ENCODE results near the gene ANKRD55. TPM values are rescaled to one million over a fixed set of nuclear protein-coding genes. Genes with fewer than 3 reads are reported as not detected.

The ANKRD55 gene
- total and polyA plus RNA-seq, 2 donors (not counting 3 experiments of a cell fraction or from before 2014, with no cell fraction given) = 1.4 to 2.1 TPM

DNA sequence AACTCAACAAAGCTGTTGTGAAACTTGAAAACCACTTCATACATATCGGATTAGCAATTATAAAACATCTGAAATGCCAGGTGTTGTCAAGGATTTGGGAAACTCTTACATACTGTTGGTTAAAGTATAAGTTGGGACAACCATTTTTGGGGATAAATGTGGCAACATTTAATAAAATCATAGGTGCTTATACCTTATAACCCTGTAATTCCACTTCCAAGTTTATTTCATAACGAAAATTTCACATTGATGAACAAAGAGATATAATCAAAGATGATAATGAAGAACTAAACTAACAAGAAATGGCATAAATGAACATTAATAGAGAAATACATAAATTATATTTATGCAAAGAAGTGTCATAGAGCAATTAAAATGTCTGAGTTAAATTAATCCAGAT, 54.3 kb downstream of the ANKRD55 start:
- Histone ChIP-seq H3K9me3 (replicated peaks; ENCODE audit: control insufficient read depth, insufficient read depth, low read length) (no peaks in the 10 kb centered on the region), H3K79me2 (ENCODE audit: control insufficient read depth, insufficient read depth, low read length) (no peaks in the 10 kb centered on the region), H3K27ac (ENCODE audit: insufficient read depth, low read depth, low read length) (no peak overlapping the region), H3K4me3 (replicated peaks in 1 of 3; ENCODE audit: insufficient read depth in 1 of 3, low read depth in 1 of 3, low read length in 3 of 3) (no peak overlapping the region), H3K4me1 (ENCODE audit: control insufficient read depth, extremely low read depth, insufficient read depth, low read length) (peaks cover 41% of the 10 kb centered on the region), H3K9ac (replicated peaks; ENCODE audit: extremely low read depth, insufficient read depth, low read length) (no peak overlapping the region), H3K36me3 (ENCODE audit: control insufficient read depth in 2 of 2, extremely low read depth in 1 of 2, insufficient read depth in 2 of 2, low read length in 2 of 2) (no peaks in the 10 kb centered on the region), H3K4me2 (ENCODE audit: insufficient read depth, low read length) (no peak overlapping the region), H4K20me1 (replicated peaks; ENCODE audit: control insufficient read depth, extremely low read depth, insufficient read depth, low read length) (no peaks in the 10 kb centered on the region), H3K27me3 (ENCODE audit: control insufficient read depth in 2 of 2, insufficient read depth in 2 of 2, low read length in 2 of 2) (no peaks in the 10 kb centered on the region), H2AFZ (ENCODE audit: low read depth, low read length) (no peak overlapping the region), H3K9me1 (replicated peaks; ENCODE audit: control insufficient read depth, extremely low read depth, insufficient read depth, low read length) (no peaks in the 10 kb centered on the region)
- no TSS peak for BruUV-seq (replicated peaks)
- DNase-seq (ENCODE audit: low read depth, low spot score) (no peak), FAIRE-seq (no peak)
- intact Hi-C loops (cut with micrococcal nuclease) = no loop called here
- dilution Hi-C loops (cut with MboI; ENCODE audit: extremely low pct_ligation_motif_present, low sequenced_read_pairs) = no loop called here
- POLR2A ChIA-PET = no interaction called here
- CTCF ChIA-PET = interaction anchor here (1.9 kb wide), 1 partner anchor 15 kb away, joined by 5 read pairs; no protein-coding TSS in a partner anchor
- TF ChIP-seq POLR2AphosphoS5 (IDR thresholded peaks at IDR 0.05; ENCODE audit: insufficient read depth, low read depth, low read length) (no peak), FOS (IDR thresholded peaks at IDR 0.05; ENCODE audit: borderline replicate concordance, insufficient read depth, low read length) (no peak), GATA2 (IDR thresholded peaks at IDR 0.05; ENCODE audit: insufficient read depth, insufficient read length, low read depth, low read length) (no peak), EZH2 (IDR thresholded peaks at IDR 0.05; ENCODE audit: borderline replicate concordance, low read depth, low read length, severe bottlenecking) (no peak)

DNA sequence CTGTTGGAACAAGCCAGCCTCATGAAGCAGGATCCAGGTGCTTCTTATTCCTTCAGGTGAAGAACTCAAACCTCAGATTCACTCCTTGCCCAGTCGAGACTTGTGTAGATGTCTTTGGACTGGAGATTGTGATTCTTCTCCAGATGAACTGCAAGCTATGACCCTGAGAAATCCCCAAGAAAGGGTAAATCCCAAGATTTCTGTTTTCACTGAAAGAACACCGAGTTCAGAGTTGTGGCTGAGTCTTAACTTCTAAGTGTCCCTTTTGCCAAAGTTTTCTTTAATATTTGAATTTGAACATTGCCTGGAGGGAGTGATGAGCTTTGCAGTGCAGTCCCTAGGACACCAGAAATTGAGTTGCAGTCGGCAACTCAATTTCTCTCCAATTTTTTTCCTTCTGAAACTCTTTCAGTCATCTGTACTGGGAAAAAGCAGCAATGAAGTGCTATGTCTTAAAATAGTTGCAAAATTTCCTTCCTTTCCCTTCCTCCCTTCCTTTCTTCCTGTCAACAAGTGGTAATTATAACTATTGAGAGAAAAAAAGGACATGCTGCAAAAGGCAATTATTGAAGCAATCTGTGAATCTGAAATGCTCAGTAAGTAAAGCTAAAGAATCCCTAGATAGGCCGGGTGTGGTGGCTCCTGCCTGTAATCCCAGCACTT, 56.1 kb downstream of the ANKRD55 start:
- Histone ChIP-seq H3K9me1 (replicated peaks; ENCODE audit: control insufficient read depth, extremely low read depth, insufficient read depth, low read length) (no peaks in the 10 kb centered on the region), H3K27ac (ENCODE audit: insufficient read depth, low read depth, low read length) (no peak overlapping the region), H3K4me3 (replicated peaks in 1 of 3; ENCODE audit: insufficient read depth in 1 of 3, low read depth in 1 of 3, low read length in 3 of 3) (no peak overlapping the region), H3K79me2 (ENCODE audit: control insufficient read depth, insufficient read depth, low read length) (no peaks in the 10 kb centered on the region), H3K9me3 (replicated peaks; ENCODE audit: control insufficient read depth, insufficient read depth, low read length) (no peaks in the 10 kb centered on the region), H3K36me3 (ENCODE audit: control insufficient read depth in 2 of 2, extremely low read depth in 1 of 2, insufficient read depth in 2 of 2, low read length in 2 of 2) (no peaks in the 10 kb centered on the region), H3K4me1 (ENCODE audit: control insufficient read depth, extremely low read depth, insufficient read depth, low read length) (peaks cover 29% of the 10 kb centered on the region), H3K9ac (replicated peaks; ENCODE audit: extremely low read depth, insufficient read depth, low read length) (peak overlapping the region; percentile 26), H4K20me1 (replicated peaks; ENCODE audit: control insufficient read depth, extremely low read depth, insufficient read depth, low read length) (no peaks in the 10 kb centered on the region), H3K27me3 (ENCODE audit: control insufficient read depth in 2 of 2, insufficient read depth in 2 of 2, low read length in 2 of 2) (no peaks in the 10 kb centered on the region), H3K4me2 (ENCODE audit: insufficient read depth, low read length) (peak overlapping the region; percentile 54), H2AFZ (ENCODE audit: low read depth, low read length) (peak overlapping the region; percentile 53)
- dilution Hi-C loops (cut with MboI; ENCODE audit: extremely low pct_ligation_motif_present, low sequenced_read_pairs) = no loop called here
- CTCF ChIA-PET = interaction anchor here (1.1 to 1.7 kb wide), 2 partner anchors 24 to 60 kb away, joined by 3 to 4 read pairs; no protein-coding TSS in a partner anchor
- DNase-seq (ENCODE audit: low read depth, low spot score) = peak; percentile 85
- no TSS peak for BruUV-seq (replicated peaks)
- no peak for TF ChIP-seq MYC (IDR thresholded peaks at IDR 0.05; ENCODE audit: low read depth, low read length)
- TF ChIP-seq EZH2 (IDR thresholded peaks at IDR 0.05; ENCODE audit: borderline replicate concordance, low read depth, low read length, severe bottlenecking) = no peak
- intact Hi-C loops (cut with micrococcal nuclease) = no loop called here
- POLR2A ChIA-PET = no interaction called here
- FAIRE-seq = peak; percentile 86

Data from endothelial cell of umbilical vein (primary cell).